AG08395 (cell line): ENCODE results near the gene ENDOU.

Experiments
- DNase-seq: peaks from one replicate; pipeline ENCODE4 v3.0.0; 2012; ENCODE audit warnings: mixed read lengths, low spot score

The ENDOU gene

GRCh38 chr12:47743311-47743860 is 18.1 kb upstream of the ENDOU start:
- no peak for DNase-seq

GRCh38 chr12:47742253-47742825 is 17.0 kb upstream of the ENDOU start:
- DNase-seq: peak; percentile 46

GRCh38 chr12:47741340-47741703 is 16.0 kb upstream of the ENDOU start:
- DNase-seq: no peak

GRCh38 chr12:47740606-47741339 is 15.5 kb upstream of the ENDOU start:
- no peak for DNase-seq

GRCh38 chr12:47739979-47740378 is 14.7 kb upstream of the ENDOU start:
- DNase-seq: no peak

- DNase-seq: no peak
Measured at GRCh38 chr12:47739297-47739696, 14.0 kb upstream of the ENDOU start.

- no peak for DNase-seq
Measured at GRCh38 chr12:47737936-47738594, 12.8 kb upstream of the ENDOU start.

- DNase-seq: peak; percentile 86
Measured at GRCh38 chr12:47736877-47737676, 11.8 kb upstream of the ENDOU start.

GRCh38 chr12:47736216-47736615 is 10.9 kb upstream of the ENDOU start:
- no peak for DNase-seq

GRCh38 chr12:47735649-47736048 is 10.4 kb upstream of the ENDOU start:
- DNase-seq: no peak

- no peak for DNase-seq
Measured at GRCh38 chr12:47734725-47735480, 9.6 kb upstream of the ENDOU start.

- no peak for DNase-seq
Measured at GRCh38 chr12:47733142-47733541, 7.9 kb upstream of the ENDOU start.

GRCh38 chr12:47732504-47732903 is 7.2 kb upstream of the ENDOU start:
- DNase-seq: no peak

- DNase-seq: no peak
Measured at GRCh38 chr12:47731723-47732122, 6.4 kb upstream of the ENDOU start.

GRCh38 chr12:47730341-47730744 is 5.1 kb upstream of the ENDOU start:
- peak; percentile 61 for DNase-seq

- peak; percentile 47 for DNase-seq
Measured at GRCh38 chr12:47729233-47729632, 3.9 kb upstream of the ENDOU start.

- peak; percentile 92 for DNase-seq
Measured at GRCh38 chr12:47725893-47726292, 603 bp upstream of the ENDOU start.

- DNase-seq: no peak
Measured at GRCh38 chr12:47722941-47723631, 2.2 kb downstream of the ENDOU start.

- DNase-seq: no peak
Measured at GRCh38 chr12:47722136-47722834, 3.0 kb downstream of the ENDOU start.

- DNase-seq: no peak
Measured at GRCh38 chr12:47721431-47721973, 3.8 kb downstream of the ENDOU start.
